Left hindlimb (tissue), 1 donor: ENCODE data around the gene STK24.
"Not testable (repeated sequence)": the region's sequence is repeated elsewhere in the genome, so short reads cannot be mapped to it uniquely, and the experiment has no call there.

Experiments
- DNase-seq: peaks from one replicate; pipeline ENCODE4 v3.0.0-alpha.2; 2018

STK24 gene

DNA sequence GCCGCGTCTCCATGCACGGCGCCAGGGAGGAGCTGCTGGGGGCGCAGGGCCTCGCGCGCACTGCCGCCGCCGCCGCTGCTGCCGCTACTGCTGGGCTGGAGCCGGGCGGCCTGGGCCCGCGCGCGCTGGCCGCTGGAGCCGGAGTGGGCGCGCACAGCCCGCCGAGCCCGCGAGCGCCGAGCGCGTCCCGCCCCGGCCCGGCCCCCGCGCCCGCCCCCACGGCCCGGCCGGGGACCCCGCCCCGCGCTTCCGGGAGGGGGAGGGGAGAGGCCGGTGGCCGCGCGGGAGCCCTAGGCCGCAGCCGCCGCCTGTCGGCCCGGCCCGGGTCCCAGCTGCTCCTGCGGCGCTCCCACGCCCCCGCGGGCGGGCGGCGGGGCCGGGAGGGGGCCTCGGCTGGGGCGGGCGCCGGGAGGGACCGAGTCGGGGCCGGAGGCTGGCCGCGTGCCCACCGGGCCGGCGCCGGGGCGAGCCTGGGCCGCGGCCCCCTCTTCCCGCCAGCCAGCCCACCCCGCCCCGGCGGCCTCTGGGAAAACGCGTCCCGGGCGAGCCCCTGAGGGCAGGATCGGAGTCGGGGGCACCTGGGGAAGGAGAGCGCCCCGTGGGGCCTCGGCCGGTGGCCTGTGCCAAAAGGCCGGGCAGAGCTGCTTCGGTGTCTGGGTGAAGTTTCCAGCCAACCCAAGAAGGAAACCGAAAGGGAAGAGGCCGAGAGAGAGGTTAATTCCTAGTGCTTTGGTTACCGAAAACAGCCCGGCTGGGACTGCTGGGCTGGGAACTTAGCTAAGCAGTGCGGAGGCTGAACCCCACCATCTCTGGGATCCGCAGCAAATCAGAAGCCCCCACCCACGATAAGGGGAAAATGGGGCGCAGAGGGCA lies at the start of gene STK24:
STK24 (minus strand) TSS at position 145 of the 873 bp plus-strand sequence. CDS start 321 bp downstream, outside the sequence.
- peak; percentile 83 for DNase-seq

- DNase-seq: no peak
These were observed 49.5 kb upstream of the STK24 start for GRCh38 chr13:98626298-98626935.

GRCh38 chr13:98624589-98624988 lies 47.7 kb upstream of the STK24 start:
- DNase-seq: not testable (repeated sequence)

DNA sequence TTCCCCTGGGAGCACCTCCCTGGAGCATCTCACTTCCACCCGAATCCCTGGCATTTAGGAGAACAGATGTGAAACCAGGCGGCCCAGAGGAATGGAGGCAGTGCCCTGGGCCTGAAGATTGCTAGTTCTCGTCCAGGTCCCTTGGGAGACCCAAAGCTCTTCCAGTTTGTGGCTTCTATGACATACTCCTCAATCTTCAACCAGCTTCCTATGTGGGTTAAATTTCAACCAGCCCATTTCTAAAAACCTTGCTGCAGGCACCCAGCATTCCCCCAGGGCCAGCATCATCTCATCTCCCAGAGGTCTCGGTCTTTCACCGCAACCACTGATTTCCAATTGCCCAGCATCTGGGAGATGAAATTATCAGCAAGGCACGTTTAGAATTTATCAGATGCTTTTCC lies 46.0 kb upstream of the STK24 start:
- no peak for DNase-seq

DNA sequence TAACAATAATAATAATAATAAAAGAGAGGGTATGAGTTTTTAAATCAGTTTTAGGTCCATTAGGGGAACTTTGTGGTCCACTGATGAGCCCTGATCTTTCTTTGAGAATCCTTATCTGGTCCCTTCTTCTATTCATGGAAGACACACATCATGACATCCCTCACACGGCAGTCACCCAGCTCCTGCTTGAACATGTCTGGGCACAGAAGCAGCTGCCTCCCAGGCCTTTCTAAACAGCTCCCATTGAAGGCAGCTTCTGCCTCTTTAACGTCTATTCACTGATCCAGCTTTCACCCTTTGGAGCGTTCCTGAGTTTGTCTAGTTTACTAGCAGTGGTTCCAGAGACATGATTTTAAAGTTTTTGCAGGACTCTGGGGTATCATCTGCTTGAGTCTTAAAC lies 42.6 kb upstream of the STK24 start:
- no peak for DNase-seq

- DNase-seq: not testable (repeated sequence)
These were observed 38.7 kb upstream of the STK24 start for GRCh38 chr13:98615595-98615994.

GRCh38 chr13:98613591-98613990 lies 36.7 kb upstream of the STK24 start:
- DNase-seq: no peak

DNA sequence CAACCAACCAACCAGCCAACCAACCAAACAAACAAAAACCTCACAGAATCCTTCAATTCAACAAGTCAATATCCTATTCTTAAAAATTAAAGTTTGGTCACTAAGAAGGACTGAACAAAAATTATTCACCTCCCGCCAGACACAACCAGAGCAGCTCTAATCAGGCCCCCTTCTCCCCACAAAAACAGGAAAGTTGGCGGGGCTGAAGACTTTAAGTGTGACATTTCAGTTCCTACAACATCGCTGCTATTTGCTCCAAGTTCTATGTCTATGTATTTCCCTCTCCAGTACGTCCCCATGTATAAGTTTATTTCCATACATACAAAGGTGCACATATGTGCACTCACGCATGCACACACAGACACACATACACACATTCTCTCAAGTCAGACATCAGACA lies 32.8 kb upstream of the STK24 start:
- no peak for DNase-seq

- no peak for DNase-seq
These were observed 29.4 kb upstream of the STK24 start for GRCh38 chr13:98606296-98606695.

- DNase-seq: no peak
These were observed 22.8 kb upstream of the STK24 start for GRCh38 chr13:98599502-98600328.

GRCh38 chr13:98598043-98598442 lies 21.1 kb upstream of the STK24 start:
- no peak for DNase-seq

DNA sequence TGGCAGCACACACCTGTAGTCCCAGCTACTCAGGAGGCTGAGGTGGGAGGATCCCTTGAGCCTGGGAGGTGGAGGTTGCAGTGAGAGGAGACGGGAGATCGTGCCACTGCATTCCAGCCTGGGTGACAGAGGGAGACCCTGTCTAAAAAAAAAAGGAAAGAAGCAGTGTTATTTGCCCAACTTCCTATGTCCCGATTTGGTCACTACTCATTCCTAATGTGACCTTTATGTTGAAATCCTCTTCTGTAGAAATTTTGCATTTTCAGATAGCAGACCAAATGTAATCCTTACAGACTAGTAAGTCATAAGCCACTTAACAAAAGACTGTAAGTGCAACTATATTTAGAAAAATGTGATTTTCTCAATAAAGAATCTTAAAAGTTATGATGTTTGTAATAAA lies 18.2 kb upstream of the STK24 start:
- DNase-seq: no peak

- no peak for DNase-seq
These were observed 15.4 kb upstream of the STK24 start for GRCh38 chr13:98592362-98592732.

DNA sequence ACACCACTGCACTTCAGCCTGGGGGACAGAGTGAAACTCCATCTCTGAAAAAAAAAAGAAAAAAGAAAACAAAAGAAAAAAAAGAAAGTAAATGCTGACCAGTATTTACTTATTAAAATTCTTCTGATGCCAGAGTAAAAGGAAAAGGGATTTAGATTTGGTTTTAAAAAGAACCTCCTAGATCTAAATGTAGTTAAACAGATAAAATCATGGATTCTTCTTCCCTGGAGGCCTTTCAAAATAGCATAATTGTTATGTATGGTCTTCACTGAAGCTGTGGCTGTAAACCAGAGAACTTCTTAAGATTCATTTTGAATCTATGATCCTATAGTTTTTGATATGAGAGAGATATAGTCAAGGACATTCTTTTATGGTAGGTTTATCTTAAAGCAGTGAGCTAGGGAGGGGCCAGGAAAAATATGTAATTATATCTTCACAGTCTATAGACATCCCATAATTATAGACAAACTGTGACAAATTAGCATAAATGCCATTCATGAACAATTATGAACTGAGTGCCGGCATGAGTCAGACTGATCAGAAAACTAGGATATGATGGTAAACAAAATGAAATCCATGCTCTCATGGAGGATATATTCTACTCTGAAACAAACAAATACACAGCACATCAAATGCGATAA lies 14.9 kb upstream of the STK24 start:
- no peak for DNase-seq

- DNase-seq: not testable (repeated sequence)
These were observed 13.6 kb upstream of the STK24 start for GRCh38 chr13:98590471-98590870.

DNA sequence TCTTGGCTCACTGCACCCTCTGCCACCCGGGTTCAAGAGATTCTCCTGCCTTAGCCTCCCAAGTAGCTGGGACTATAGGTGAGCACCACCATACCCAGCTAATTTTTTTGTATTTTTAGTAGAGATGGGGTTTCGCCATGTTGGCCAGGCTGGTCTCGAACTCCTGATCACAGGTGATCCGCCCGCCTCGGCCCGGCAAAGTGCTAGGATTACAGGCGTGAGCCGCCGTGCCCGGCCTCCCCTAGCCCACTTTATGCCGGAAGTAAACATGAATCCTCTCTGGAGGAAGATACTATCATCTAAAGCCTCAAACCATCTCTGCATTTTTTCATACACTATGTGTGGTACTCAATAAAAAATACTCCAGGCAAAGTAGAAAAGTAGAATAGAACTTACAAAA lies 12.6 kb upstream of the STK24 start:
- not testable (repeated sequence) for DNase-seq

GRCh38 chr13:98586400-98587345 lies 9.8 kb upstream of the STK24 start:
- no peak for DNase-seq

- no peak for DNase-seq
These were observed 9.0 kb upstream of the STK24 start for GRCh38 chr13:98585946-98586345.

GRCh38 chr13:98585398-98585754 lies 8.5 kb upstream of the STK24 start:
- no peak for DNase-seq

DNA sequence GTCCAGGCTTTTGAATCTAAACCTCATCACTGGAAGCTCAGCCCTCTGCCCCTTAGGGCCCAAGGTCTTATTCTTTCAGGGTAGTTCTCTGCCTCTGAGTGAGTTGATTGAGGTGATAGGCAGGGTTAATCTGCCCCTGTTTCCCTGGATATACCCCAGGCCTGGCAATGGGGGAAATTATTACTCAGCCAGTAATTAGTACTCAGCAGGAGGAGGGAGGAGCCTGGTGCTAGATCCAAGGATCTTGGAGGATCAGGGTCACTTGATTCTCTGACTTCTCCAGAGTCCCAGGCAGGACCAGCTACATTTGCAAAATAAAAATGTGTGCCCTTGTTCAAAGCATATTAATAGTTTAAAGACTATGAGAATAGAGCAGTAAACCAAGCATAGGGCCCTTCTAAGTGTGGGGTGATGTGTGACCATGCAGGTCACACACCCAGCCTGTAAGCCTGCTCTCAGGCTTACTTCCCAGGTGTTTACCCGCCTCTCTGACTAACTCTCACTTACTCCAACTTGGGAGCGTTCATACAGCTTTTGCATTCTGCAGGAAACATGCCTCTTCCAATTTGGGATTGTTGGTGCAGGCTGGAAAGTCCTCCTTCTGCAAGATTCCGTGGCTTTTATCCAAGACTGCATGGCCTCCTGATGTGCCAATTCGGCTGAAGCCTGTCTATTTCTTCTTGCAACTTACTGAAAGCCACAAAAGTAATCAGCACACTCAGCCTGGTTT lies 7.9 kb upstream of the STK24 start:
- no peak for DNase-seq

DNA sequence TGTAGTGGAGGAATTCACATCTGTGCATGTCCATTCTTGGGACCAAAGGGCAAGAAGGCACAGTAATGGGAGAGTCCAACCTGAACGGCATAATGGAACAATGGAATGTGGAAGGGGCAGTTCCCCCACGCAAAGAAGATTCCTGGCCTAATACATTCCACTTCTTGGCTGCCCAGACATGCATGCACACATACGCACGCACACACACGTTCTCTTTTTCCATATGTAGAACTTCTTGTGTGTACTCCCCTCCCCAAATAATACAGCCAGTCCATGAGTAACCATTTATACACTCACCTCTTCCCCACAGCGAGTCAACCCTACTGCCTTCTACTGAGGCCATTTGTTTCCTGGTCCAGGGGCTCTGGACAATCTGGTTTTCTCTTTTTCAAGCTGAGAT lies 6.0 kb upstream of the STK24 start:
- no peak for DNase-seq
